ENCODE data around the gene LAMC3. TPM values are rescaled to one million over a fixed set of nuclear protein-coding genes. Genes with fewer than 3 reads are reported as not detected.

LAMC3 gene
- polyA plus RNA-seq, 1 of the 3 experiments (the other 2 are of a cell fraction) = 0.07 TPM

DNA sequence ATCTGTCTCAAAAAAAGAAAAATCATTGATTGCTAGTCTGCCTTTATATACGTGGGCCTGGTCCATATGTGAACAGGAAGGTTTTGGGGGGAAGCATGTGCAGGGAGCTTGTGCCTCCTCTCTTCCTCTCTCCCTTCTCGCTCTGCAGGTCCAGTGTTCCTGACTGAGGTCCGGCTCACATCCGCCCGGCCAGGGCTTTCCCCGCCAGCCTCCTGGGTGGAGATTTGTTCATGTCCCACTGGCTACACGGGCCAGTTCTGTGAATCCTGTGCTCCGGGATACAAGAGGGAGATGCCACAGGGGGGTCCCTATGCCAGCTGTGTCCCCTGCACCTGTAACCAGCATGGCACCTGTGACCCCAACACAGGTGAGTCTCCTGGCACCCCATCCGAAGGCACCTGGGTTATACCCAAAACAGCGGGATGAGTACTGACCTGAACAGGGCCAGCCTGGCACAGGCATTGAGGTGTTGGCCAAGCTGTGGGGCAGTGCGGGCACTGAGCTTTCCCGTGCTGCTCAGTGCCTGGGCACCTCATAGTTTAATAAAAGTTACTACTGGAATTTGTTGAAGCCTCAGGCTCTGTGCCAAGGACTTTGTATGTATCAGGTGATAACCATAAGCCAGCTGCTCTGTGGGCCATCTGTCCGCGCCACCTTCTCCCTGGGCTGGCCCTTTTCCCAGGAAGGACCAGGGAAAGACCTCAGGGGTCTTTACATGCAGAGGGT is 48.0 kb downstream of the LAMC3 start:
- 72% methylated on average over 14 of the region's 14 CpGs for WGBS (ENCODE audit: low lambda C conversion rate)
- ChIA-PET CTCF (interaction anchor here (0.6 to 4.7 kb wide), 47 partner anchors 9 to 1211 kb away, joined by 3 to 52 read pairs (median 5); partner anchors contain the start of genes FIBCD1 and NUP214), POLR2A (interaction anchor here (1.2 kb wide), 1 partner anchor 69 kb away, joined by 6 read pairs; the partner anchor contains the start of gene NUP214)
- Histone ChIP-seq H4K20me1 (ENCODE audit: insufficient read depth) (no peaks in the 10 kb centered on the region), H3K9ac (no peak overlapping the region), H3K4me2 (no peak overlapping the region), H3K79me2 (ENCODE audit: insufficient read depth) (no peaks in the 10 kb centered on the region), H3K36me3 (replicated peaks in 1 of 2; ENCODE audit: control insufficient read depth in 1 of 2, insufficient read depth in 2 of 2, low read length in 1 of 2) (no peaks in the 10 kb centered on the region), H3K9me2 (no peaks in the 10 kb centered on the region), H3K4me3 (ENCODE audit: low read depth in 2 of 2, low read length in 1 of 2) (no peak overlapping the region), H3K9me3 (no peaks in the 10 kb centered on the region), H3F3A (replicated peaks; ENCODE audit: insufficient read depth) (no peaks in the 10 kb centered on the region), H3K27ac (ENCODE audit: low read depth in 2 of 2, low read length in 1 of 2) (no peak overlapping the region), H3K4me1 (ENCODE audit: control insufficient read depth in 1 of 2, insufficient read depth in 2 of 2, low read depth in 1 of 2, low read length in 1 of 2) (peaks cover 0 to 3% of the 10 kb centered on the region in 2 experiments; a peak in 1 of 4 replicates), H3K27me3 (ENCODE audit: insufficient read depth) (no peaks in the 10 kb centered on the region; the same call in 1 of the 2 replicates), H2AFZ (ENCODE audit: low read depth) (no peak overlapping the region)
- DNase-seq = no peak
- TF ChIP-seq, protein P1, sequence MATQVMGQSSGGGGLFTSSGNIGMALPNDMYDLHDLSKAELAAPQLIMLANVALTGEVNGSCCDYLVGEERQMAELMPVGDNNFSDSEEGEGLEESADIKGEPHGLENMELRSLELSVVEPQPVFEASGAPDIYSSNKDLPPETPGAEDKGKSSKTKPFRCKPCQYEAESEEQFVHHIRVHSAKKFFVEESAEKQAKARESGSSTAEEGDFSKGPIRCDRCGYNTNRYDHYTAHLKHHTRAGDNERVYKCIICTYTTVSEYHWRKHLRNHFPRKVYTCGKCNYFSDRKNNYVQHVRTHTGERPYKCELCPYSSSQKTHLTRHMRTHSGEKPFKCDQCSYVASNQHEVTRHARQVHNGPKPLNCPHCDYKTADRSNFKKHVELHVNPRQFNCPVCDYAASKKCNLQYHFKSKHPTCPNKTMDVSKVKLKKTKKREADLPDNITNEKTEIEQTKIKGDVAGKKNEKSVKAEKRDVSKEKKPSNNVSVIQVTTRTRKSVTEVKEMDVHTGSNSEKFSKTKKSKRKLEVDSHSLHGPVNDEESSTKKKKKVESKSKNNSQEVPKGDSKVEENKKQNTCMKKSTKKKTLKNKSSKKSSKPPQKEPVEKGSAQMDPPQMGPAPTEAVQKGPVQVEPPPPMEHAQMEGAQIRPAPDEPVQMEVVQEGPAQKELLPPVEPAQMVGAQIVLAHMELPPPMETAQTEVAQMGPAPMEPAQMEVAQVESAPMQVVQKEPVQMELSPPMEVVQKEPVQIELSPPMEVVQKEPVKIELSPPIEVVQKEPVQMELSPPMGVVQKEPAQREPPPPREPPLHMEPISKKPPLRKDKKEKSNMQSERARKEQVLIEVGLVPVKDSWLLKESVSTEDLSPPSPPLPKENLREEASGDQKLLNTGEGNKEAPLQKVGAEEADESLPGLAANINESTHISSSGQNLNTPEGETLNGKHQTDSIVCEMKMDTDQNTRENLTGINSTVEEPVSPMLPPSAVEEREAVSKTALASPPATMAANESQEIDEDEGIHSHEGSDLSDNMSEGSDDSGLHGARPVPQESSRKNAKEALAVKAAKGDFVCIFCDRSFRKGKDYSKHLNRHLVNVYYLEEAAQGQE (IDR thresholded peaks at IDR 0.05; ENCODE audit: low read depth, low read length) = no peak
- TF ChIP-seq FOXJ3 (CRISPR knock-in tag; IDR thresholded peaks at IDR 0.05) (no peak), FOXM1 (IDR thresholded peaks at IDR 0.05; ENCODE audit: low read depth) (no peak), MEF2A (IDR thresholded peaks at IDR 0.05; ENCODE audit: borderline replicate concordance, low read depth) (no peak), RAD21 (IDR thresholded peaks at IDR 0.05; ENCODE audit: low read length) (no peak), TCF12 (IDR thresholded peaks at IDR 0.05) (no peak), NFIC (IDR thresholded peaks at IDR 0.05; ENCODE audit: borderline replicate concordance) (no peak), EP300 (IDR thresholded peaks at IDR 0.05; ENCODE audit: borderline replicate concordance in 1 of 2, low read depth in 1 of 2, low read length in 1 of 2) (no peak), FOSL2 (IDR thresholded peaks at IDR 0.05; ENCODE audit: borderline replicate concordance, low read depth) (no peak), USF1 (IDR thresholded peaks at IDR 0.05; ENCODE audit: borderline replicate concordance, low read depth) (no peak), ELF1 (IDR thresholded peaks at IDR 0.05) (no peak), GATA2 (CRISPR knock-in tag; IDR thresholded peaks at IDR 0.05) (no peak), MXI1 (IDR thresholded peaks at IDR 0.05; ENCODE audit: low read depth, low read length) (no peak), CHD2 (IDR thresholded peaks at IDR 0.05; ENCODE audit: low read length, partially characterized antibody) (no peak), JUND (IDR thresholded peaks at IDR 0.05) (no peak)
- TF ChIP-seq, protein P2, sequence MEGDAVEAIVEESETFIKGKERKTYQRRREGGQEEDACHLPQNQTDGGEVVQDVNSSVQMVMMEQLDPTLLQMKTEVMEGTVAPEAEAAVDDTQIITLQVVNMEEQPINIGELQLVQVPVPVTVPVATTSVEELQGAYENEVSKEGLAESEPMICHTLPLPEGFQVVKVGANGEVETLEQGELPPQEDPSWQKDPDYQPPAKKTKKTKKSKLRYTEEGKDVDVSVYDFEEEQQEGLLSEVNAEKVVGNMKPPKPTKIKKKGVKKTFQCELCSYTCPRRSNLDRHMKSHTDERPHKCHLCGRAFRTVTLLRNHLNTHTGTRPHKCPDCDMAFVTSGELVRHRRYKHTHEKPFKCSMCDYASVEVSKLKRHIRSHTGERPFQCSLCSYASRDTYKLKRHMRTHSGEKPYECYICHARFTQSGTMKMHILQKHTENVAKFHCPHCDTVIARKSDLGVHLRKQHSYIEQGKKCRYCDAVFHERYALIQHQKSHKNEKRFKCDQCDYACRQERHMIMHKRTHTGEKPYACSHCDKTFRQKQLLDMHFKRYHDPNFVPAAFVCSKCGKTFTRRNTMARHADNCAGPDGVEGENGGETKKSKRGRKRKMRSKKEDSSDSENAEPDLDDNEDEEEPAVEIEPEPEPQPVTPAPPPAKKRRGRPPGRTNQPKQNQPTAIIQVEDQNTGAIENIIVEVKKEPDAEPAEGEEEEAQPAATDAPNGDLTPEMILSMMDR (IDR thresholded peaks at IDR 0.05) = no peak
- TF ChIP-seq, protein P3, sequence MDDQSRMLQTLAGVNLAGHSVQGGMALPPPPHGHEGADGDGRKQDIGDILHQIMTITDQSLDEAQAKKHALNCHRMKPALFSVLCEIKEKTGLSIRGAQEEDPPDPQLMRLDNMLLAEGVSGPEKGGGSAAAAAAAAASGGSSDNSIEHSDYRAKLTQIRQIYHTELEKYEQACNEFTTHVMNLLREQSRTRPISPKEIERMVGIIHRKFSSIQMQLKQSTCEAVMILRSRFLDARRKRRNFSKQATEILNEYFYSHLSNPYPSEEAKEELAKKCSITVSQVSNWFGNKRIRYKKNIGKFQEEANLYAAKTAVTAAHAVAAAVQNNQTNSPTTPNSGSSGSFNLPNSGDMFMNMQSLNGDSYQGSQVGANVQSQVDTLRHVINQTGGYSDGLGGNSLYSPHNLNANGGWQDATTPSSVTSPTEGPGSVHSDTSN (IDR thresholded peaks at IDR 0.05) = no peak

Measured in SK-N-SH (cell line).